Keratinocyte (primary cell): ENCODE results near the gene REV3L. TPM values are rescaled to one million over a fixed set of nuclear protein-coding genes. Genes with fewer than 3 reads are reported as not detected.

Experiments used
- DNase-seq: peaks from one replicate; pipeline ENCODE4 v3.0.0-alpha.2; 2011; ENCODE audit warnings: low read depth, missing footprints, low spot score
- FAIRE-seq: peaks from 2 replicates; lab custom pipeline; 2011; peaks lifted over from hg19 to GRCh38; lab: Jason Lieb, UNC
- H2AFZ ChIP-seq: 2 replicates; pipeline ENCODE4 v1.6.0; 2012; ENCODE audit warnings: low read length, control low read depth, inconsistent platforms; ENCODE audit not compliant: control insufficient read depth
- H3K27ac ChIP-seq: 2 replicates; pipeline ENCODE4 v1.5.1; 2011; ENCODE audit warnings: low read length; ENCODE audit not compliant: control insufficient read depth, insufficient read depth
- H3K27me3 ChIP-seq: 3 replicates; pipeline ENCODE4 v1.6.0; 2011; ENCODE audit warnings: low read length; ENCODE audit not compliant: control insufficient read depth, insufficient read depth; ENCODE audit errors: extremely low read depth
- H3K36me3 ChIP-seq, 2 experiments: 2 replicates in 1 of 2; 3 replicates in 1 of 2; pipeline ENCODE4 v1.5.1; 2011; ENCODE audit warnings: low read length in 2 of 2, mild to moderate bottlenecking in 1 of 2; ENCODE audit not compliant: control insufficient read depth in 2 of 2, insufficient read depth in 2 of 2; ENCODE audit errors: extremely low read depth in 1 of 2
- H3K4me1 ChIP-seq: 3 replicates; pipeline ENCODE4 v1.5.1; 2011; ENCODE audit warnings: low read length; ENCODE audit not compliant: control insufficient read depth, insufficient read depth; ENCODE audit errors: extremely low read depth
- H3K4me2 ChIP-seq: 3 replicates; pipeline ENCODE4 v1.6.0; 2011; ENCODE audit warnings: low read depth, low read length; ENCODE audit not compliant: control insufficient read depth, insufficient read depth; ENCODE audit errors: extremely low read depth
- H3K4me3 ChIP-seq, 3 experiments: fragments of 200-600 bp in 1 of 3; sonication (generic) in 1 of 3; 2 replicates in 2 of 3; 3 replicates in 1 of 3; pipeline ENCODE4 v1.5.1; 2011 to 2016; ENCODE audit warnings: low read length in 3 of 3, mild to moderate bottlenecking in 3 of 3, control low read depth in 2 of 3, inconsistent platforms in 1 of 3, low read depth in 1 of 3, mixed read lengths in 1 of 3, mixed run types in 1 of 3, moderate library complexity in 1 of 3; ENCODE audit not compliant: control insufficient read depth in 2 of 3, insufficient read depth in 2 of 3; ENCODE audit errors: extremely low read depth in 1 of 3
- H3K79me2 ChIP-seq: 2 replicates; pipeline ENCODE4 v1.6.0; 2012; ENCODE audit warnings: low read length; ENCODE audit not compliant: control insufficient read depth, insufficient read depth
- H3K9ac ChIP-seq: 3 replicates; pipeline ENCODE4 v1.6.0; 2011; ENCODE audit warnings: low read length; ENCODE audit not compliant: control insufficient read depth, insufficient read depth; ENCODE audit errors: extremely low read depth
- H3K9me1 ChIP-seq: 3 replicates; pipeline ENCODE4 v1.6.0; 2011; ENCODE audit warnings: low read length; ENCODE audit not compliant: control insufficient read depth, insufficient read depth; ENCODE audit errors: extremely low read depth
- H3K9me3 ChIP-seq: 2 replicates; pipeline ENCODE4 v1.5.1; 2012; ENCODE audit warnings: low read depth, low read length; ENCODE audit not compliant: control insufficient read depth
- H4K20me1 ChIP-seq: 3 replicates; pipeline ENCODE4 v1.6.0; 2011; ENCODE audit warnings: low read length; ENCODE audit not compliant: control insufficient read depth, insufficient read depth; ENCODE audit errors: extremely low read depth
- EZH2 ChIP-seq: IDR thresholded peaks from one replicate; pipeline ENCODE4 v1.6.1; 2012; ENCODE audit warnings: inconsistent platforms, mild to moderate bottlenecking, low read length, moderate library complexity
- dilution Hi-C: fragments of 300-500 bp; cut with MboI; formaldehyde crosslinking; loops from one replicate; pipeline ENCODE4 v1.7.0; 2020; ENCODE audit warnings: low sequenced_read_pairs; ENCODE audit not compliant: extremely low pct_ligation_motif_present
- polyA plus RNA-seq, 5 experiments: library from polyadenylated mRNA; depleted of rRNA in 3 of 5; stranded (reverse) in 3 of 5; stranded (forward) in 1 of 5; unstranded in 1 of 5; fragments of >200 nt; gene quantifications; 1 replicate in 1 of 5; 2 replicates in 3 of 5; 3 replicates in 1 of 5; pipeline versions ENCODE4 v1.2.1 to v1.2.3, GENCODE V29; 2011 to 2012; ENCODE audit warnings: missing spikeins in 2 of 5, low read depth in 1 of 5, low replicate concordance in 1 of 5
- TF ChIP-seq, protein P1 (sequence below), 3 experiments: IDR thresholded peaks in 1 of 3; conservative IDR thresholded peaks in 1 of 3; optimal IDR thresholded peaks in 1 of 3; 2 replicates in 2 of 3; 3 replicates in 1 of 3; pipeline versions ENCODE3 to v1.5.1; 2011; ENCODE audit warnings: low read length in 3 of 3, mild to moderate bottlenecking in 3 of 3, moderate library complexity in 2 of 3, control low read depth in 1 of 3, inconsistent platforms in 1 of 3; ENCODE audit not compliant: insufficient read depth in 2 of 3; ENCODE audit errors: extremely low read depth in 1 of 3

REV3L gene
- polyA plus RNA-seq, 1 donor (not counting 4 experiments of a cell fraction or from before 2014, with no cell fraction given): 9.5 TPM

DNA sequence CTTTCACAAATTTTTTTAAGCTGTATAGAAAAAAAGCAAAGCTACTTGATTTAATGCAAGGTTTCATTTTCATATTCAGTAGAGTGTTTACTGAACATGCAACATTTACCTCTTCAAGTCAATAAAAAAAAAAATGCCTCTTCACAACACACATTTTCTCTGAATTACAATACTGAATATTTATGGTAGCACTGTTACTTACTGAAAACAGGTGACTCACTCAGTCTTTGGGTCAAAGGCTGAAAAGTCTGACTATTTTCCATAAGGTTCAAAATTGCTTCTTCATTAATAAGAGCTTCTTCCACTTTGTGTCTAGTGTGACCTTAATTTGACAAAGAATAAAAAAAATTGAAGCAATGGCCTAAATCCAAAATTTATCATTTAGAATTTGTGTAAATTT lies 101.9 kb downstream of the REV3L start:
- no peak for DNase-seq
- dilution Hi-C loops: no loop called here
- H3K9me1 ChIP-seq: no peaks in the 10 kb centered on the region
- H3K36me3 ChIP-seq: peaks cover 3 to 7% of the 10 kb centered on the region in 2 experiments
- no peak overlapping the region for H3K9ac ChIP-seq
- H3K79me2 ChIP-seq: no peaks in the 10 kb centered on the region
- no peak for FAIRE-seq
- H3K27ac ChIP-seq: no peak overlapping the region
- TF ChIP-seq, protein P1, sequence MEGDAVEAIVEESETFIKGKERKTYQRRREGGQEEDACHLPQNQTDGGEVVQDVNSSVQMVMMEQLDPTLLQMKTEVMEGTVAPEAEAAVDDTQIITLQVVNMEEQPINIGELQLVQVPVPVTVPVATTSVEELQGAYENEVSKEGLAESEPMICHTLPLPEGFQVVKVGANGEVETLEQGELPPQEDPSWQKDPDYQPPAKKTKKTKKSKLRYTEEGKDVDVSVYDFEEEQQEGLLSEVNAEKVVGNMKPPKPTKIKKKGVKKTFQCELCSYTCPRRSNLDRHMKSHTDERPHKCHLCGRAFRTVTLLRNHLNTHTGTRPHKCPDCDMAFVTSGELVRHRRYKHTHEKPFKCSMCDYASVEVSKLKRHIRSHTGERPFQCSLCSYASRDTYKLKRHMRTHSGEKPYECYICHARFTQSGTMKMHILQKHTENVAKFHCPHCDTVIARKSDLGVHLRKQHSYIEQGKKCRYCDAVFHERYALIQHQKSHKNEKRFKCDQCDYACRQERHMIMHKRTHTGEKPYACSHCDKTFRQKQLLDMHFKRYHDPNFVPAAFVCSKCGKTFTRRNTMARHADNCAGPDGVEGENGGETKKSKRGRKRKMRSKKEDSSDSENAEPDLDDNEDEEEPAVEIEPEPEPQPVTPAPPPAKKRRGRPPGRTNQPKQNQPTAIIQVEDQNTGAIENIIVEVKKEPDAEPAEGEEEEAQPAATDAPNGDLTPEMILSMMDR (optimal IDR thresholded peaks at IDR 0.05 in 1 of 3, IDR thresholded peaks at IDR 0.05 in 1 of 3, conservative IDR thresholded peaks at IDR 0.05 in 1 of 3; ENCODE audit: extremely low read depth in 1 of 3, insufficient read depth in 2 of 3, low read length in 3 of 3): no peak
- TF ChIP-seq EZH2: no peak
- no peaks in the 10 kb centered on the region for H3K9me3 ChIP-seq
- H3K4me3 ChIP-seq: no peak overlapping the region
- H3K4me2 ChIP-seq: no peak overlapping the region
- no peaks in the 10 kb centered on the region for H3K27me3 ChIP-seq
- no peaks in the 10 kb centered on the region for H4K20me1 ChIP-seq
- no peaks in the 10 kb centered on the region for H3K4me1 ChIP-seq
- no peak overlapping the region for H2AFZ ChIP-seq

DNA sequence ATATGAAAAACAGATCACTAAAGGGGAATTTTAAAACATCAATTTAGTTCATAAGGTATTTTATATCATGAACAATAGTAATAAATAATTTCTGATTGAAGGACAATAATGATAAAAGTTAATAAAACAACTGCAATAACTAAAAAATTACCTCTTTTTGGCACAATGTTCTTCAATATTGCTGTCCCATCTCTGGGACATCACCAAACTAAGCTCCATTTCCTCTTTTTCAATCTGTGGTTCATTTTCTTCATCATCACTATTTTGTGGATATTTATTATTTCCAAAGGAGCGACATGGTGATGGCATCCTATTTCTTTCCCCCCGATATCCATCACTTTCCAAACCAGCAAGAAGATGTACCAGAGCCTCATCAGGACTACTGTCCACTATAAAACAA lies 103.2 kb downstream of the REV3L start:
- no peaks in the 10 kb centered on the region for H3K79me2 ChIP-seq
- no peaks in the 10 kb centered on the region for H3K27me3 ChIP-seq
- no peaks in the 10 kb centered on the region for H3K9me1 ChIP-seq
- no peak overlapping the region for H3K27ac ChIP-seq
- DNase-seq (no peak), FAIRE-seq (no peak)
- dilution Hi-C loops: no loop called here
- no peaks in the 10 kb centered on the region for H3K9me3 ChIP-seq
- H3K36me3 ChIP-seq: peaks cover 3 to 7% of the 10 kb centered on the region in 2 experiments
- no peak overlapping the region for H3K4me2 ChIP-seq
- no peaks in the 10 kb centered on the region for H3K4me1 ChIP-seq
- no peak overlapping the region for H3K9ac ChIP-seq
- H4K20me1 ChIP-seq: no peaks in the 10 kb centered on the region
- no peak overlapping the region for H3K4me3 ChIP-seq
- no peak overlapping the region for H2AFZ ChIP-seq
- no peak for TF ChIP-seq EZH2
- TF ChIP-seq, protein P1 (optimal IDR thresholded peaks at IDR 0.05 in 1 of 3, IDR thresholded peaks at IDR 0.05 in 1 of 3, conservative IDR thresholded peaks at IDR 0.05 in 1 of 3; ENCODE audit: extremely low read depth in 1 of 3, insufficient read depth in 2 of 3, low read length in 3 of 3): no peak
